HT-29 (cell line): ENCODE results near the gene RASL10A. TPM values are rescaled to one million over a fixed set of nuclear protein-coding genes. Genes with fewer than 3 reads are reported as not detected.

Source experiments
- DNase-seq: peaks from one replicate; pipeline ENCODE4 v3.0.0-alpha.2; 2015; ENCODE audit warnings: low spot score
- total RNA-seq: library from RNA; depleted of rRNA; stranded (reverse); fragments of >200 nt; shearing (Covaris generic); gene quantifications from 2 replicates; pipeline ENCODE4 v1.2.3, GENCODE V29; 2014

Gene RASL10A
- total RNA-seq, 1 experiment from 2014 or later = 0.99 TPM

DNA sequence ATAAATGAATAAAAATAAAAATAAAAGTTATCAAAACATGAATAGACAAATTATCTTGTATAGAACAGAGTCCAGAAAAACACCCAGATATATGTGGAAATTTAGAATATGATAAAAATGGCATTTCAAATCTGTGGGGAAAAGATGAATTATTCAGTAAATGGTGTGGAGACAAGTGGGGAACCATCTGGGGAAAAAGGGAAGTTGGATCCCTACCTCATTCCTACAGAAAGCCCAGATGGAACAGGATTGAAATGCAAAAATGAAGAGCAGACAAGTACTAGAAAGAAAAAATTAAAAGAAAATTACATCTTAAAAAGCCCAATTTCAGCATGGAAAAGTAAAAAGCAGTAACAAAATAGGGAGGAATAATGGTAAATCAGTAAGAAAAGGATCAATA is 8.1 kb upstream of the RASL10A start:
- DNase-seq = no peak

DNA sequence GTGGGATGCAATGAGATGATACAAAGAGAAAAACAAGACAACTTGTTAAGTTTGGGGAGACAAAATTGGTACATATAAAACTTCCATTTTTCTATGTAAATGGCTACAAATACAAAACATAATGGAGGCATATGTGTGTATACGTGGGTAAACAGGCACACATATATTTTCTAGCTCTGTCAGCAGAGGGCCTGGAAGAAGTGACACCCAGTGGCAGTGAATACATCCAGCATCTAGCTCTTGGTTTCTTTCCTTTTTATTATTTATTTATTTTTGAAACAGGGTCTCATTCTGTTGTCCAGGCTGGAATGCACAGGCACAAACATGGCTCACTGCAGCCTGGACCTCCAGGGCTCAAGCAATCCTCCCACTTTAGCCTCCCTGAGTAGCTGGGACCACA is 5.0 kb upstream of the RASL10A start:
- peak; percentile 36 for DNase-seq

DNA sequence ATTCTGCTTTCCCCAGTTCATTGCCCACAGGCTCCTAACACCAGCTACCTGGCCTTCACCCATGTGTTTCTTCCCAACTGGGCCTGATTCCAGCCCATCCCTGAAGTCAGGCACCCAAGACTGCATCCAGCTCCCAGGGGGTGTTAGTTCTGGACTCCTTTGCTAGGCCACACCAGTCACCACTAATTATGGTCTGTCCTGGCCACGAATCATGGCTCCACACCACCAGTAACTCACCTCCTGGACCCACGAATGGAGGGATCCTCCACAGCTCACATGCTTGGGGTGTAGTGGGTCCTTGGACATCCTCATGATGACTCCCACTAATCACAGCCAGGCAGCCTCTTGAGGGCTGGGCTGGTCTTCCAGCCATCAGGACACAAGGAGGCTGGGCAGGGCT is 3.6 kb upstream of the RASL10A start:
- DNase-seq = no peak

DNA sequence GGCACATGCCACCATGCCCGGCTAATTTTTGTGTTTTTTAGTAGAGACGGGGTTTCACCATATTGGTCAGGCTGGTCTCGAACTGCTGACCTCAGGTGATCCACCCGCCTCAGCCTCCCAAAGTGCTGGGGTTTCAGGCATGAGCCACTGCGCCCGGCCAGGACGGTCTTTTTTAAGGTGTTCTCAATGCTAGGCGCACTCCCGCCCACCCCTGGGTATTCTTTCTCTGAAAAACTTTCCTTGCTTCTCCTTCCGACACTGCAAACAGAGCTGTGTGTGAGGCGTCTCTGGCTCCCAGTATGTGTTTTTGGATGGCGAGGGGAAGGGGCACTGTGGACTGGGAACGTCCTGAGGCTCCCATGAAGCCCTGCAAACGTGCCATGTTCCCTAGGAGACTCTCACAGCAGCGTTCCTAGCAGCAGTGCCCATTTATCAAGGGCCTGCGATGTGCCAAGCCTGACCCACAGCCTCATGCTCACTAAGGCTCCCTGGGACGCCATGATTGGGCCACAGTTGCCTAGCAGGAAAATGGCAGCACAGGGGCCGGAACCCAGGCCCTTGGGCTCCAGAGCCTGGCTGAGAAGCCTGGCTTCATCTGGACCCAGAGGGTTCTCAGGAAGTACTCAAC is 2.4 kb upstream of the RASL10A start:
- DNase-seq = no peak

DNA sequence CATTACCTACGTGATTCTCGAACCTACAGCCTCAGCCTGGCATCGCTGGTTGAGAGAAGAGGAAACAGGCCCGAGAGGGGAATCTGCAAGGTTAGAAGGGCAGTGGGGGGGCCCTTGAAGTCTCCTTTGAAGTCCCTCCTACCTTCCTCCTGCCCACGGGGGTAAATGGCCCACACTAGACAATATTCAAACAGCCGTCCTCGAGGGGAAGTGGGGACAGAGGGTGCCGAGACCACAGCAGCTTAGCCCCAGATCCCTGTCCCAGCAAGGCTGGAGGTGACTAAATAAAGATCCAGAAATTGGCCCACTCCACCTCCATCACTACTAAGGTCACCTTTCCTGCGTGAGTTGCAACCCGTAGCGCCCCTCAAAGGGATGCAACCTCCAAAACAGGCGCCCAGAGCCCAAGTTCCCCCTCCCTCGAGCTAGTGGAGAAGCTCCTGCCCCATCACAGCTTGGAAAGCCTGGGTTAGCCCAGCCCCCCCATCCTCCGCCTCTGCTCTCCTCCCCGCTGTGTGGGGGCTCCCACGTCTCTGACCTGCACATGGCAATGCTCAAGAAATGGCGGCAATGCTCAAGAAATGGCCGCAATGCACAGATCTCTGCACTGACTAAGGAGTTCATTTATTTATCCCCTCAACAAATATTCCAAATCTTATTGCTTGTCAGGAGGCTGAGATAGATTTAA is 788 bp upstream of the RASL10A start:
- DNase-seq = no peak

DNA sequence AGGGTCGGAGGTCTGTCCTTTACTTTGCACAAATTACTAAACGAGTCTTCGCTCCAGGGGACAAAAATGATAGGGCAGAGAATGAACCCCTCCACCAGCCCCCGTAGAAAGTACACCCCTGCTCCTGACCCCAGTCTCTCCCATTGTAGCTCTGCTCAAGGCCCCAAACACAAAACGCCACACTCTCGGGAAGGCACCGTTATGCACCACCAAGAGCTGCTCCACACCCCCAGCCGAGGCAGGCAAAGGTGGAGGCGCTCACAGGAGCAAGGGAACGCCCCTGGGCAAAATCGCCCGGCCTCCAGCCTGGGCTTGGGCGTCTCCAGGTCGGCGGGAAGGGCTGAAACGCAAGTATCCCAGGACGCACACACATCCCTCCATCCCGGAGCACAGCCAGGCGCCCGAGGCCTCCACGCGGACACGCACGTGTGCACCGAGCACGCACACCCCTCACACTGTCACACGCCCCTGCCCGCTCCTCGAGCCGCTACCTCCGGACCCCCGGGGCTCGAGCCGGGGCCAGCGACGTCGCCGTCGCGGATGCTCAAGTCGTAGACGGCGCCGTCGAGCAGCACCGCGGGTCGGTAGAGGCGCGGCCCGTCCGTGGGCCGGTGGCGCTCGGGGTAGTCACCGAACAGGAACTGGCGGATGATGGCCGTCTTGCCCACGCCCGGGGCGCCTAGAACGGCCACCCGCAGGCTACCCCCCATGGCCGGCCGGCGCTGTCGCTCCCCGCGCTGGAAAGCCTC is 786 bp downstream of the RASL10A start:
- DNase-seq = peak; percentile 25

DNA sequence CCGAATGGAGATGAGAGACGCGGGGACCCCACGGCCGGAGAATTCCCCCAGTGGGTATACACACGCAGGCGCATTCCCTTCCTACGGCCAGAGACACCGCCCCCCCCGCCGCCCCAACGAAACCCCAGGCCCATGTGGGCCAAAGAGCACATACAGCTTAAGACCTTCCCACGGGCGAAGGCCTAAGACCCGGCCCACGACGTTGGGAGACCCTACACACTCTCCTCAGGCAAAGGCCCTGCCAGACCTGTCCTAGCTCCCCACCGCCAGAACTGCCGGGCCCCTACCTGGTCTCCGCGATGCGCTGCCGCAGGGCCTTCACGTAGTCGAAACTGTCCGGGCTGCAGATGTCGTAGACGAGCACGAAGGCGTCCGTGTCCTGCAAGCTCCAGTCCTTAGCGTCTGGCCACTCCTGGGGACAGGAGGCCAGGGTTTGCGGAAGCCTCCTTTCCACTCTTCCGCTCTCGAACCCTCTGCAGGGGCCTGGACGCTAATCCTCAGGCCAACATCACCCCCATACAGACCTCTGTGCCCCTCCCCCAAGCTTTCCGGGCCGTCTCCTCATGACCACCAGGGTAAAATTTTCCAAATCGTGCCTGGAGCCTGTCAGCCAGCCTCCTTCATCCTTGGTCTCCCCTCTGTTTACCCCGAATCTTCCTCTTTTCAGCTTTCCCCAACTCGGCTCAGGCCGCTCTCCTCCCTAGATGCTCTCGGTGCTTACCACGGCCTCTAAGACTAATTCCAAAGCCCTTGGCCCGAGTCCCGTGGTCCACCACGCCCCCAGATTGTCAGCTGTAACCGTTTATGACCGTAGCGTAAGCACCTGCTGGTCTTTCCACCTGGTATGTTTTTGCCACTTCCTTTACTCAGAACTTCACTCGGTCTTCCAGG is 1.7 kb downstream of the RASL10A start:
- DNase-seq = peak; percentile 47

DNA sequence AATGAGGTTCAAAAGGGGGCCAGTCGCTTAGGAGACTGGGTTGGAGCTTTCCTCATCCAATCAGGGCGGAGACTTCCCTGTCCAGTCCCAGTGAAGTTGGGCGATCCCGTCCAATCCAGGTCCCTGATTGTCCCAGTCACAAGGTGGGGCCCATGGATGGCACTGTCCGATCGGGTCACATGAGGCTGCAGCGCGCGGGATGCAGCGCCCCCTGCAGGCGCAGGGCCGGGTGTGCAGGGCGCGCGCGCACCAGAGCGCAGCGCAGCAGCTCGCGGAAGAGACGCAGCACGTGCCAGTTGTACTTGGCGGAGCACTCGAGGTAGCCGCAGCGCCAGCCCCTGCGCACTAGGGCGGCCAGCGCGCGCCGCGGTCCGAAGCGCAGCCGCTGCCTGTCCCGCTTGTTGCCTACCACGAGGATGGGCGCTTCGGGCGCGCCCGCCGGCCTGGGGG is 2.3 kb downstream of the RASL10A start:
- no peak for DNase-seq

DNA sequence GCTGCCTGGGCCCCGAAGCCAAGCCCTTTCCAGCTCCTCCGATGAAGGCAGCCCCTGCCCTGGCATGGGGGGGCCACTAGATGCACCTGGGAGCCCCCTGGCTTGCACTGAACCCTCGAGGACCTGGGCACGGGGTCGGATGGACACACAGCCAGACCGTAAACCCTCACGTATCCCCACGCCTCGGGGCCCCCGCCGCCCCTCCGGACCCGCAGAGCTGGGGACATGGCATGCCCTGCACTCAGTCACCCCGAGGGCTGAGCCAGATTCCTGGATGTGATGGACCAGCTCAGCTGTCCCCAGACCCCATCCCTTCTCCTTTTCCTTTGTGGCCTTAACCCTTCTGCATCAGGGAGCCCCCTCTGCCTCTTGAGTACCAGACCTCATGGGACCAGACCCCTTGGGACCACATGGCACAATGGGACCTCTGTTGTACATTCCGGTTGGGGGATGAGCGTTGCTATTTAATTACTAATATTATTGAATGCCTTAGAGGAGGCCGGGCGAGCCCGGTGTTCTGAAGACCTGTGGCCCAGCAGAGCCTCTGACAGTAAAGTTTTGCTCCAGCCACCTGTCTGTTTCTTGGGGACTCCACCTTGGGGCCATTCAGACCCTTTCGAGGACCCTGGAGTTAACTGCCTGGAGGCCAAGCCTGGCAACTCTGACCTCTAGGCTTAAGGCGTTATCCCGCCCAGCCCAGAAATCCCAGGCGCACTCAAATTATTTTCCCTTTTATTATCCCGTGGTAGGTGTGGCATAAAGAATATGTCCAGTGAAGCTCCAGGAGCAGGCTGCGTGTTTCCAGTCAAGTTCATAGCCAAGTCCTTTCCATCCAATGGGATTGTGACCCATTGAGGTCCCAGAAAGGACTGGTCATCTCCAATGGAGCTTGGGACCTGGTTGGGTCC is 3.0 kb downstream of the RASL10A start:
- no peak for DNase-seq

DNA sequence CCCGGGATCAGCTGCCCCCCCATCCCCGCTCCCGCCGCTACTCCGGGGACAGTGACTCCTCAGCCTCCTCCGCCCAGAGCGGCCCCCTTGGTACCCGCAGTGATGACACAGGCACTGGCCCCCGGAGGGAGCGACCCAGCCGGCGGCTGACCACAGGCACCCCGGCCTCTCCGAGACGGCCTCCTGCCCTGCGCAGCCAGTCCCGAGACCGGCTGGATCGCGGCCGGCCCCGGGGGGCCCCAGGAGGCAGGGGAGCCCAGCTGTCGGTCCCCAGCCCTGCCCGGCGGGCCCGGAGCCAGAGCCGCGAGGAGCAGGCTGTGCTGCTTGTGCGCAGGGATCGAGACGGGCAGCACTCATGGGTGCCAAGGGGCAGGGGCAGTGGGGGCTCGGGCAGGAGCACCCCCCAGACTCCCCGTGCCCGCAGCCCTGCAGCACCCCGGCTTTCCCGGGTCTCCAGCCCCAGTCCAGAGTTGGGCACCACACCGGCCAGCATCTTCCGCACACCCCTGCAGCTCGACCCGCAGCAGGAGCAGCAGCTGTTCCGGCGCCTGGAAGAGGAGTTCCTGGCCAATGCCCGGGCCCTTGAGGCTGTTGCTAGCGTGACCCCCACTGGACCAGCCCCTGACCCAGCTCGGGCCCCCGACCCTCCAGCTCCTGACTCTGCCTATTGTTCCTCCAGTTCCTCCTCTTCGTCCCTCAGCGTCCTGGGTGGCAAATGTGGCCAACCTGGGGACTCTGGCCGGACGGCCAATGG is 3.9 kb downstream of the RASL10A start:
- DNase-seq = no peak

DNA sequence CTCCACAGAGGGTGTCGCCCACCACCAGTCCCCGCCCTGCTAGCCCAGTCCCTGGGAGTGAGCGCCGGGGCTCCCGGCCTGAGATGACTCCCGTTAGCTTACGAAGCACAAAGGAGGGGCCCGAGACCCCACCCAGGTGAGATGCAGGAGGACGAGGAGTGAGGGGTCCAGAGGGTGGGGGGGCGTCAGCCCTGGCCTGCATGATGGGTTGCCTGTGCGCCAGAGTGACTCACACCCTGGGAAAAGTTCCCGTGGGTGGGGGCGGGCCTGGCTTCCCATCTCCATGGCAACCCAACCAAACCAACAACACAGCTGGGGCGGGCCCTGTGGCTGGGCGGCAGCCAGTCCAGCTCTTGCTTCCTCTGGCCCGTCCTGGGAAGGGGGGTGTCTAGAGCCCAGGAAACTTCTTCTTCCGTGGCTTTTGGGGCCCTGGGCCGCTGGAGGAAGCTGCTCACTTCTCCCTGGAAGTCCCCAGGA is 4.6 kb downstream of the RASL10A start:
- DNase-seq = peak; percentile 99

DNA sequence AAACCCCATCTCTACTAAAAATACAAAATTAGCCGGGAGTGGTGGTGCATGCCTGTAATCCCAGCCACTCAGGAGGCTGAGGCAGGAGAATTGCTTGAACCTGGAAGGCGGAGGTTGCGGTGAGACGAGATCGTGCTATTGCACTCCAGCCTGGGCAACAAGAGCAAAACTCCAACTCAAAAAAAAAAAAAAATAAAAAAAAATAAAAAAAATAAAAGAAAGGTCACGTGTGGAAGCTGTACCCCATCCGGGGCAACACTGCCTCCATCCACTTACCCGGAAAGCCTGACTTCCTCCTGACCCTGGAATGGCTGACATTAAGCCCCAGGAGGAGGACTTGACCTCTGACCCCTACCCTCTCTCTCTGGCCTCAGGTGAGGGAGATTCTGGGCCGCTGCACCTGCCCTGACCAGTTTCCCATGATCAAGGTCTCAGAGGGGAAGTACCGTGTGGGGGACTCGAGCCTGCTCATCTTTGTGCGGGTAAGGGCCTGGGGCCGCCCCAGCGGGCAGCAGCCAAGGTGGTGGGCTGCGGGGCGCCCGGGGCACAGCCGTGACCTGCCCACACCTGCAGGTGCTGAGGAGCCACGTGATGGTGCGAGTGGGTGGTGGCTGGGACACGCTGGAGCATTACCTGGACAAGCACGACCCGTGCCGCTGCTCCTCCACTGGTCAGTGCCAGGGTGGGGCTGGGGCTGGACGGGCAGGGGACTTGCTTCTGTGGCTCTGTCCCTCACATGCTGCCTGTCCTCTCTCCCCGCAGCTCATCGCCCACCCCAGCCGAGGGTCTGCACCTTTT is 5.2 kb downstream of the RASL10A start:
- peak; percentile 60 for DNase-seq

DNA sequence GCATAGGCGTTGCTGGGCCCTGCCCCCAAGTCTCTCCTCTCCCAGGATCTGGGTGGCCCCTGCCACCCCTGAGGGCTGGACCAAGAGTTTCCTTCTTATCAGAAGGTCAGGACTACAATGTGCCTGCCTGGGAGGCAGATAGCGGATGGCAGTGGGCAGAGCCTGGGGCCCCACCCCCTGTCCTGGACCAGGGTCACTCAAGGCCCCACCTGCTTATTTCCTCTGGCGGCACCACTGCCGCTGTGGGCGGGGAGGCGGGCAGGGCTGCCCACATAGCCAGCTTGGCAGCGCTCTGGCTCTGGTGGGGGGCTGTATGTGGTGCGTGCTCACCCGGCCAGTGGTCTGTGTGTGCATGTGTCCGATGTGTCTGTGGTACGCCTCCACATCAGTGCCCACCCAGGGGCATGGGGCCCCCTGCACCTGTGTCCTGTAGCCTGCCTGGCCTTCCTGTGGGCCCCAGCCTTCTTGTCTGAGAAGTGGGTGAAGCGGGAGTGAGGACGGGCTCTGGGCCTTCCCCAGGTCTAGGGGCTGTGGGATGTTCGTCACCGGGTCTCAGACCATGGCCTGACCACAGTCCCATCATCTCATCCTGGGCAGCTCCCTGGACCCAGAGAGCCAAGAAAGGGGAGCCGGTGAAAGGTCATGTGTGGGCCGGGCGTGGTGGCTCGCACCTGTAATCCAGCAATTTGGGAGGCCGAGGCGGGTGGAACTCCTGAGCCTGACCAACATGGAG is 6.0 kb downstream of the RASL10A start:
- DNase-seq = peak; percentile 67

DNA sequence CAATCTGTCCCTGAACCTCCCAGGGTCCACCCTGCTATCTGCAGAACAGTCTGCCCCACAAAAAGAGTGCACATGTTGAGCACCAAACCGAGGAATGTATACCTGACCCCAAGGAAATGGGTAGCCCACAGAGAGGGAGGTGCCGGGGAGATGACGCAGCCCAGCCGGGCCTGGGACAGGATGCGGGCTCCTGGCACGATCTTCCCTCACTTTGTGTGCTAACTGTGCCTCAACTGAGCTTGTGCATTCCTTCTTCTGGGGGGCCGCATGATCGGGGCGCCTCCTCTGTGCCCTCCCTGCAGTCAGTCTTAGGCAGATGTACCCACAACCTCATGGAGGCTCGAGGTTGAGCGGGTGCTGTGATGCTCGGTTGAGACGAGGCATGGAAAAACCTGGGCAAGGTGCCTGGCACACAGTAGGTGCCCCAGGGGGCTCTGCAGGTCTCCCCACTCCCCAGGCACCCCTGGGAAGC is 6.7 kb downstream of the RASL10A start:
- no peak for DNase-seq

DNA sequence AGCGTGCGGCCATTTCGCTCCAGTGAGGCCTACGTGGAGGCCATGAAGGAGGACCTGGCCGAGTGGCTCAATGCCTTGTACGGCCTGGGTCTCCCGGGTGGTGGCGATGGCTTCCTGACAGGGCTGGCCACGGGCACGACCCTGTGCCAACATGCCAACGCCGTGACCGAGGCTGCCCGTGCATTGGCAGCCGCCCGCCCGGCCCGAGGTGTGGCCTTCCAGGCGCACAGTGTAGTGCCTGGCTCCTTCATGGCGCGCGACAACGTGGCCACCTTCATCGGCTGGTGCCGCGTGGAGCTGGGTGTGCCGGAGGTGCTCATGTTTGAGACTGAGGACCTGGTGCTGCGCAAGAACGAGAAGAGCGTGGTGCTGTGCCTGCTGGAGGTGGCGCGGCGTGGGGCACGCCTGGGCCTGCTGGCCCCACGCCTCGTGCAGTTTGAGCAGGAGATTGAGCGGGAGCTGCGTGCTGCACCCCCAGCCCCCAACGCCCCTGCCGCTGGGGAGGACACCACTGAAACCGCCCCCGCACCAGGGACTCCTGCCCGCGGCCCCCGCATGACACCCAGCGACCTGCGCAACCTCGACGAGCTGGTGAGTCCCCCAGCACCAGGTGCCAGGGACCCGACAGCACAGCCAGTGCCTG is 7.2 kb downstream of the RASL10A start:
- no peak for DNase-seq

DNA sequence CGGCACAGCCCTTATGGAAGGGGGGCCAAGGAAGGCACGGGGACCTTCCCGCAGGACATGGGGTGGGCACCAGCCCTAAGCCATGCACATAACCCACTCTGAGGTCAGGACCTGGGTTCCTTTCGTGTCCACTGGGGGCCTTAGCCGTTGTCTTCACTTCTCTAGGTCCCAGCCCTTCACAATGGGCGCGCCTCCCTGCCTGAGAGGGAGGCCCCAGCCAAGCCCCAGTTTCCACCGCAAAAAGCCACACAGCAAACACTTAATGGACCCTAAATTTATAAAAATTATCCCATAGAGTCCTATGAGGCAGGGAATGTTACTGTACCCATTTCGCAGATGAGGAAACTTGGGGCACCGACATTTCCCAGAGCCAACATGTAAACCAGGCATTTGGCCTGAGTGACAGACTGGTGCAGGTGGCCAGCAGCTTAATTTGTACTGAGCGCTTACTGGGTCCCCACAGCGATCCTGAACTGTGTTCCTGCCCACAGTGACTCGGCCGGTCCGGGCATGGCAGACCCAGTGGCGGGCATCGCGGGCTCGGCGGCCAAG is 7.8 kb downstream of the RASL10A start:
- DNase-seq = no peak
